ENCODE results near the gene ATXN7L1. TPM values are rescaled to one million over a fixed set of nuclear protein-coding genes. Genes with fewer than 3 reads are reported as not detected.

Gene ATXN7L1
- polyA plus RNA-seq, 1 experiment = 5.5 TPM

GRCh38 chr7:105734233-105734632 is 142.2 kb downstream of the ATXN7L1 start:
- POLR2A ChIA-PET = no interaction called here

GRCh38 chr7:105731042-105731441 is 145.4 kb downstream of the ATXN7L1 start:
- POLR2A ChIA-PET = interaction anchor here (0.7 kb wide), 1 partner anchor 613 kb away, joined by 3 read pairs; no protein-coding TSS in a partner anchor
- Histone ChIP-seq H3K4me3 (ENCODE audit: low read depth, low read length) (no peak overlapping the region), H3K27ac (ENCODE audit: low read depth, low read length) (no peak overlapping the region), H3K9me3 (ENCODE audit: control insufficient read depth, insufficient read depth, low read length) (no peaks in the 10 kb centered on the region), H3K27me3 (ENCODE audit: control insufficient read depth, insufficient read depth, low read length) (no peaks in the 10 kb centered on the region)
- CTCF ChIA-PET = no interaction called here
- no peak for DNase-seq (ENCODE audit: low read depth, low spot score)
- TF ChIP-seq CTCF (IDR thresholded peaks at IDR 0.05; ENCODE audit: low read depth, low read length) = no peak

More at GRCh38 chr7:105734233-105734632, 142.2 kb downstream of the ATXN7L1 start:
- no peaks in the 10 kb centered on the region for H3K9me3 ChIP-seq (ENCODE audit: control insufficient read depth, insufficient read depth, low read length)
- H3K4me3 ChIP-seq (ENCODE audit: low read depth, low read length) = peak overlapping the region; percentile 25
- no peaks in the 10 kb centered on the region for H3K27me3 ChIP-seq (ENCODE audit: control insufficient read depth, insufficient read depth, low read length)
- CTCF ChIA-PET = interaction anchor here (1.0 kb wide), 1 partner anchor 77 kb away, joined by 6 read pairs; no protein-coding TSS in a partner anchor
- H3K27ac ChIP-seq (ENCODE audit: low read depth, low read length) = peak overlapping the region; percentile 31
- DNase-seq (ENCODE audit: low read depth, low spot score) = peak; percentile 3
- no peak for TF ChIP-seq CTCF (IDR thresholded peaks at IDR 0.05; ENCODE audit: low read depth, low read length)

- ChIA-PET POLR2A (no interaction called here), CTCF (no interaction called here)
- DNase-seq (ENCODE audit: low read depth, low spot score) = no peak
- no peak overlapping the region for H3K27ac ChIP-seq (ENCODE audit: low read depth, low read length)
- H3K9me3 ChIP-seq (ENCODE audit: control insufficient read depth, insufficient read depth, low read length) = no peaks in the 10 kb centered on the region
- no peaks in the 10 kb centered on the region for H3K27me3 ChIP-seq (ENCODE audit: control insufficient read depth, insufficient read depth, low read length)
- TF ChIP-seq CTCF (IDR thresholded peaks at IDR 0.05; ENCODE audit: low read depth, low read length) = no peak
- H3K4me3 ChIP-seq (ENCODE audit: low read depth, low read length) = no peak overlapping the region
Measured at GRCh38 chr7:105728028-105728427, 148.4 kb downstream of the ATXN7L1 start.

GRCh38 chr7:105724688-105725087 is 151.7 kb downstream of the ATXN7L1 start:
- Histone ChIP-seq H3K27me3 (ENCODE audit: control insufficient read depth, insufficient read depth, low read length) (no peaks in the 10 kb centered on the region), H3K27ac (ENCODE audit: low read depth, low read length) (no peak overlapping the region), H3K9me3 (ENCODE audit: control insufficient read depth, insufficient read depth, low read length) (no peaks in the 10 kb centered on the region), H3K4me3 (ENCODE audit: low read depth, low read length) (no peak overlapping the region)
- TF ChIP-seq CTCF (IDR thresholded peaks at IDR 0.05; ENCODE audit: low read depth, low read length) = no peak
- POLR2A ChIA-PET = no interaction called here
- CTCF ChIA-PET = no interaction called here
- no peak for DNase-seq (ENCODE audit: low read depth, low spot score)

- Histone ChIP-seq H3K9me3 (ENCODE audit: control insufficient read depth, insufficient read depth, low read length) (no peaks in the 10 kb centered on the region), H3K27me3 (ENCODE audit: control insufficient read depth, insufficient read depth, low read length) (no peaks in the 10 kb centered on the region), H3K27ac (ENCODE audit: low read depth, low read length) (no peak overlapping the region), H3K4me3 (ENCODE audit: low read depth, low read length) (no peak overlapping the region)
- ChIA-PET CTCF (interaction anchor here (0.5 kb wide), 1 partner anchor 43 kb away, joined by 4 read pairs; no protein-coding TSS in a partner anchor), POLR2A (no interaction called here)
- TF ChIP-seq CTCF (IDR thresholded peaks at IDR 0.05; ENCODE audit: low read depth, low read length) = no peak
- no peak for DNase-seq (ENCODE audit: low read depth, low spot score)
Measured at GRCh38 chr7:105723572-105723971, 152.8 kb downstream of the ATXN7L1 start.
